OCI-LY7 (cell line): ENCODE data around the gene RXRA.

Experiments
- EZH2phosphoT487 ChIP-seq: fragments of 200-600 bp; sonication (generic); IDR thresholded peaks from 2 replicates; pipeline ENCODE4 v1.6.1; 2018; ENCODE audit warnings: low read depth, borderline replicate concordance, mild to moderate bottlenecking, mixed run types, antibody characterized with exemption, low read length, moderate library complexity, mixed read lengths
- TF ChIP-seq, protein P1 (sequence below): fragments of 200-600 bp; sonication (generic); conservative IDR thresholded peaks from 2 replicates; pipeline ENCODE4 v1.5.1; 2014; ENCODE audit warnings: mild to moderate bottlenecking, antibody characterized with exemption, low read length, moderate library complexity, mixed read lengths

- TF ChIP-seq, protein P1, sequence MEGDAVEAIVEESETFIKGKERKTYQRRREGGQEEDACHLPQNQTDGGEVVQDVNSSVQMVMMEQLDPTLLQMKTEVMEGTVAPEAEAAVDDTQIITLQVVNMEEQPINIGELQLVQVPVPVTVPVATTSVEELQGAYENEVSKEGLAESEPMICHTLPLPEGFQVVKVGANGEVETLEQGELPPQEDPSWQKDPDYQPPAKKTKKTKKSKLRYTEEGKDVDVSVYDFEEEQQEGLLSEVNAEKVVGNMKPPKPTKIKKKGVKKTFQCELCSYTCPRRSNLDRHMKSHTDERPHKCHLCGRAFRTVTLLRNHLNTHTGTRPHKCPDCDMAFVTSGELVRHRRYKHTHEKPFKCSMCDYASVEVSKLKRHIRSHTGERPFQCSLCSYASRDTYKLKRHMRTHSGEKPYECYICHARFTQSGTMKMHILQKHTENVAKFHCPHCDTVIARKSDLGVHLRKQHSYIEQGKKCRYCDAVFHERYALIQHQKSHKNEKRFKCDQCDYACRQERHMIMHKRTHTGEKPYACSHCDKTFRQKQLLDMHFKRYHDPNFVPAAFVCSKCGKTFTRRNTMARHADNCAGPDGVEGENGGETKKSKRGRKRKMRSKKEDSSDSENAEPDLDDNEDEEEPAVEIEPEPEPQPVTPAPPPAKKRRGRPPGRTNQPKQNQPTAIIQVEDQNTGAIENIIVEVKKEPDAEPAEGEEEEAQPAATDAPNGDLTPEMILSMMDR = no peak
- no peak for TF ChIP-seq EZH2phosphoT487
These were observed 7.8 kb upstream of the RXRA start for GRCh38 chr9:134318481-134318891.
